ENCODE results near the gene TSHZ2.

Gene TSHZ2

GRCh38 chr20:53042521-53042920 is 70.4 kb downstream of the TSHZ2 start:
- no peak for TF ChIP-seq FOXP2 (optimal IDR thresholded peaks at IDR 0.05; ENCODE audit: borderline replicate concordance, extremely low read depth, extremely low read length, insufficient read depth)
- TF ChIP-seq POLR2AphosphoS5 (IDR thresholded peaks at IDR 0.05; ENCODE audit: low read depth, low read length): no peak
- no peak for TF ChIP-seq TAF1 (IDR thresholded peaks at IDR 0.05; ENCODE audit: borderline replicate concordance, insufficient read depth, low read length)
- no peak for TF ChIP-seq SIN3A (IDR thresholded peaks at IDR 0.05; ENCODE audit: borderline replicate concordance, insufficient read depth, low read length)
- no peak for TF ChIP-seq REST (IDR thresholded peaks at IDR 0.05; ENCODE audit: insufficient read depth in 1 of 2, low read depth in 2 of 2, low read length in 2 of 2)

DNA sequence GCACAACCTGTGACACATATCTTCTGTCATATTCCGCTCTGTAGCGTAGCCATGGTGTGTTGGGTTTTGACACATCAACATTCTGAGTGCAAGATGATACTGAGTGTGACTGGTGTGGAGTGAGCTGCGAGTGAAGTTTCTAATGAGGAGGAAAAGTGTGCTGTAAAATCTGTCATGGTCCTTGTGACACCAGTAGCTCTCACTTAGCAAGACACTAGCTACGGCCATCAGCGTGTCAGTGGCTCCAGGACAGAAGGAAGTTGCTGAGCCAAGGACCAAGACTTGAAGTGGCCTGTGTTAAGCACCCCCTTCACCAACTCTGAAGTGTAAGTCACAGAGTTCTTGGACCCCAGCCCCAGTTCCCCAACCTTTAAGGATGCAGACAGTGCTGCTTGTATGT is 72.1 kb downstream of the TSHZ2 start:
- TF ChIP-seq POLR2AphosphoS5 (IDR thresholded peaks at IDR 0.05; ENCODE audit: low read depth, low read length) (no peak), TAF1 (IDR thresholded peaks at IDR 0.05; ENCODE audit: borderline replicate concordance, insufficient read depth, low read length) (no peak), FOXP2 (optimal IDR thresholded peaks at IDR 0.05; ENCODE audit: borderline replicate concordance, extremely low read depth, extremely low read length, insufficient read depth) (no peak), REST (IDR thresholded peaks at IDR 0.05; ENCODE audit: insufficient read depth in 1 of 2, low read depth in 2 of 2, low read length in 2 of 2) (no peak), SIN3A (IDR thresholded peaks at IDR 0.05; ENCODE audit: borderline replicate concordance, insufficient read depth, low read length) (no peak)

- no peak for TF ChIP-seq FOXP2 (optimal IDR thresholded peaks at IDR 0.05; ENCODE audit: borderline replicate concordance, extremely low read depth, extremely low read length, insufficient read depth)
- TF ChIP-seq TAF1 (IDR thresholded peaks at IDR 0.05; ENCODE audit: borderline replicate concordance, insufficient read depth, low read length): no peak
- no peak for TF ChIP-seq POLR2AphosphoS5 (IDR thresholded peaks at IDR 0.05; ENCODE audit: low read depth, low read length)
- TF ChIP-seq SIN3A (IDR thresholded peaks at IDR 0.05; ENCODE audit: borderline replicate concordance, insufficient read depth, low read length): no peak
- TF ChIP-seq REST (IDR thresholded peaks at IDR 0.05; ENCODE audit: insufficient read depth in 1 of 2, low read depth in 2 of 2, low read length in 2 of 2): no peak
Observed at GRCh38 chr20:53045941-53046340, 73.8 kb downstream of the TSHZ2 start.

DNA sequence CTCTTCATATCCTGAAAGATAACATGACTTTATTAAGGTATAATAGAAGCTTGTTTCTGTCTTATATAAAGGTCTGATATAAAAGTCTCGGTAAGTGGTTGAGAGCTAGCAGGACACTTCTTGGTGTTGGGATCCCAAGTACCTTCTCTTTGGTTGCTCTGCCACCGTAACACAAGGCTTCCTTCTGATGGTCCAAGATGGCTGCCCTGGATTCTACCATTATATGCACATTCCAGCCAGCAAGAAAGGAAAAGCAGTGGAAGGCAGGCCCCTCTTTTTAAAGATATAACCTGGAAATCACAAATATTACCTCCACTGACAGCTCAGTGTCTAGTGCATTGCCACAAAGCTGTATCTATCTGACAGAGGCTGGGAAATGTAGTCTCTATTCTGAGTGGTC is 75.0 kb downstream of the TSHZ2 start:
- no peak for TF ChIP-seq FOXP2 (optimal IDR thresholded peaks at IDR 0.05; ENCODE audit: borderline replicate concordance, extremely low read depth, extremely low read length, insufficient read depth)

DNA sequence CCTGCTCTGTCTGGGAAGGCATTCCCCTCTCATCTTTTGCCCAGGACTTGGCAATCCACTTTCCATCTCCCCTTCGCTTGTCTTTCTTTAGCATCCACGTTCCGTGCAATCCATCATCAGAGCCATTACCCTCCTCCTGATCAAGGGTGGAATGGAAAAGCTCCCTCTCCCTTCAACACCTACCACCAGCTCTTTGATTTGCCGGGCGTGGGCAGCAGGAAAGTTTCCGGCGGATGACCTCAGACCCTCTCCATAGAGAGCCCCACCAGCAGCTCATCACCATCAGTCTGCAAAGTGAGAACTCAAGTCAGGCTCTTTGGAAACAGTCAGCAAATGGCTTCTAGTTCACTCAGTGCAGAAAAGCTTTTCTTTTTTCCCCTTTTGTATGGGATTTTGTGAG is 76.2 kb downstream of the TSHZ2 start:
- no peak for TF ChIP-seq FOXP2 (optimal IDR thresholded peaks at IDR 0.05; ENCODE audit: borderline replicate concordance, extremely low read depth, extremely low read length, insufficient read depth)
- TF ChIP-seq SIN3A (IDR thresholded peaks at IDR 0.05; ENCODE audit: borderline replicate concordance, insufficient read depth, low read length): no peak
- no peak for TF ChIP-seq TAF1 (IDR thresholded peaks at IDR 0.05; ENCODE audit: borderline replicate concordance, insufficient read depth, low read length)
- no peak for TF ChIP-seq POLR2AphosphoS5 (IDR thresholded peaks at IDR 0.05; ENCODE audit: low read depth, low read length)
- TF ChIP-seq REST (IDR thresholded peaks at IDR 0.05; ENCODE audit: insufficient read depth in 1 of 2, low read depth in 2 of 2, low read length in 2 of 2): no peak

All from PFSK-1 (cell line).